H9 (cell line): ENCODE measurements around the gene STXBP5L. TPM values are rescaled to one million over a fixed set of nuclear protein-coding genes. Genes with fewer than 3 reads are reported as not detected.
A peak's percentile ranks its signal among the peaks of the same experiment; 100 is the strongest.

Experiments used
- DNase-seq: peaks from one replicate; pipeline ENCODE4 v3.0.0-alpha.2; 2017
- H2AFZ ChIP-seq: one replicate; pipeline ENCODE4 v1.6.1; 2013; ENCODE audit warnings: mild to moderate bottlenecking, low read length, control low read depth, moderate library complexity
- H2AK5ac ChIP-seq: 2 replicates; pipeline ENCODE4 v1.6.1; 2013; ENCODE audit warnings: low read length, control low read depth, mixed read lengths; ENCODE audit not compliant: insufficient read length
- H2BK120ac ChIP-seq: one replicate; pipeline ENCODE4 v1.6.1; 2013; ENCODE audit warnings: low read depth, mild to moderate bottlenecking, low read length, control low read depth, inconsistent platforms; ENCODE audit not compliant: poor library complexity, severe bottlenecking
- H2BK12ac ChIP-seq: 2 replicates; pipeline ENCODE4 v1.6.1; 2013; ENCODE audit warnings: low read length, control low read depth, mixed read lengths, low read depth; ENCODE audit not compliant: insufficient read length
- H2BK15ac ChIP-seq: 2 replicates; pipeline ENCODE4 v1.6.1; 2013; ENCODE audit warnings: low read depth, low read length, control low read depth
- H2BK20ac ChIP-seq: one replicate; pipeline ENCODE4 v1.6.1; 2013; ENCODE audit warnings: low read depth, mild to moderate bottlenecking, low read length, control low read depth, inconsistent platforms; ENCODE audit not compliant: poor library complexity, severe bottlenecking
- H2BK5ac ChIP-seq: 2 replicates; pipeline ENCODE4 v1.6.1; 2013; ENCODE audit warnings: low read length, control low read depth, mixed read lengths; ENCODE audit not compliant: insufficient read length
- H3K14ac ChIP-seq: 2 replicates; pipeline ENCODE4 v1.6.1; 2013; ENCODE audit warnings: low read length, control low read depth; ENCODE audit not compliant: insufficient read depth
- H3K18ac ChIP-seq: 2 replicates; pipeline ENCODE4 v1.6.1; 2013; ENCODE audit warnings: low read depth, mild to moderate bottlenecking, mixed read lengths, low read length, control low read depth; ENCODE audit not compliant: insufficient read length
- H3K23ac ChIP-seq: 2 replicates; pipeline ENCODE4 v1.6.1; 2013; ENCODE audit warnings: low read length, control low read depth, mixed read lengths, low read depth; ENCODE audit not compliant: insufficient read length
- H3K23me2 ChIP-seq: 2 replicates; pipeline ENCODE4 v1.6.1; 2013; ENCODE audit warnings: low read depth, mild to moderate bottlenecking, mixed read lengths, low read length, control low read depth; ENCODE audit not compliant: insufficient read length, poor library complexity, severe bottlenecking
- H3K27ac ChIP-seq: 2 replicates; pipeline ENCODE4 v1.5.1; 2013; ENCODE audit warnings: low read length, control low read depth, mixed read lengths, low read depth; ENCODE audit not compliant: insufficient read length
- H3K27me3 ChIP-seq: 2 replicates; pipeline ENCODE4 v1.6.1; 2013; ENCODE audit warnings: low read length, control low read depth, inconsistent platforms; ENCODE audit not compliant: insufficient read depth
- H3K4ac ChIP-seq: 2 replicates; pipeline ENCODE4 v1.6.1; 2013; ENCODE audit warnings: low read depth, mild to moderate bottlenecking, control low read depth, inconsistent platforms, low read length, moderate library complexity
- H3K4me1 ChIP-seq: 2 replicates; pipeline ENCODE4 v1.6.1; 2013; ENCODE audit warnings: low read length, control low read depth, inconsistent platforms; ENCODE audit not compliant: insufficient read depth
- H3K4me2 ChIP-seq: 2 replicates; pipeline ENCODE4 v1.6.1; 2013; ENCODE audit warnings: low read length, control low read depth, mixed read lengths; ENCODE audit not compliant: insufficient read length, insufficient read depth
- H3K56ac ChIP-seq: 2 replicates; pipeline ENCODE4 v1.6.1; 2013; ENCODE audit warnings: low read depth, mild to moderate bottlenecking, mixed read lengths, low read length, control low read depth; ENCODE audit not compliant: insufficient read length
- H3K79me1 ChIP-seq: 2 replicates; pipeline ENCODE4 v1.6.1; 2013; ENCODE audit warnings: low read depth, mild to moderate bottlenecking, moderate library complexity, low read length, control low read depth, inconsistent platforms; ENCODE audit not compliant: insufficient read depth, poor library complexity, severe bottlenecking
- H3K79me2 ChIP-seq: 2 replicates; pipeline ENCODE4 v1.6.1; 2013; ENCODE audit warnings: low read length, control low read depth, inconsistent platforms; ENCODE audit not compliant: insufficient read depth
- H3K9ac ChIP-seq: 2 replicates; pipeline ENCODE4 v1.6.1; 2013; ENCODE audit warnings: low read length, control low read depth, mixed read lengths; ENCODE audit not compliant: insufficient read length; ENCODE audit errors: extremely low read depth
- H3K9me3 ChIP-seq: one replicate; pipeline ENCODE4 v1.6.1; 2013; ENCODE audit warnings: low read depth, low read length, inconsistent platforms; ENCODE audit not compliant: control insufficient read depth
- H3T11ph ChIP-seq: one replicate; pipeline ENCODE4 v1.6.1; 2013; ENCODE audit warnings: mild to moderate bottlenecking, low read length, control low read depth, inconsistent platforms
- H4K20me1 ChIP-seq: one replicate; pipeline ENCODE4 v1.6.1; 2013; ENCODE audit not compliant: control insufficient read depth, insufficient read length, insufficient read depth
- H4K5ac ChIP-seq: 2 replicates; pipeline ENCODE4 v1.6.1; 2013; ENCODE audit warnings: low read depth, mild to moderate bottlenecking, mixed read lengths, low read length, control low read depth; ENCODE audit not compliant: insufficient read length
- H4K8ac ChIP-seq: replicated peaks from 2 replicates; pipeline ENCODE4 v1.6.1; 2013; ENCODE audit warnings: low read length, control low read depth, mixed read lengths, low read depth; ENCODE audit not compliant: insufficient read length
- H4K91ac ChIP-seq: 2 replicates; pipeline ENCODE4 v1.6.1; 2013; ENCODE audit warnings: low read depth, mild to moderate bottlenecking, moderate library complexity, mixed read lengths, low read length, control low read depth; ENCODE audit not compliant: insufficient read length
- H3K27ac Mint-ChIP-seq, 3 experiments: 2 replicates in 2 of 3; 3 replicates in 1 of 3; pipeline ENCODE4 v1.8.0; 2020 to 2021; ENCODE audit warnings: mixed read lengths in 3 of 3, mild to moderate bottlenecking in 1 of 3, moderate library complexity in 1 of 3
- H3K27me3 Mint-ChIP-seq: 2 replicates; pipeline ENCODE4 v1.8.0; 2021; ENCODE audit warnings: low read depth, mild to moderate bottlenecking, moderate library complexity, mixed read lengths
- H3K36me3 Mint-ChIP-seq, 3 experiments: 2 replicates in 2 of 3; 3 replicates in 1 of 3; pipeline ENCODE4 v1.8.0; 2020 to 2021; ENCODE audit warnings: low read depth in 3 of 3, mixed read lengths in 3 of 3; ENCODE audit not compliant: insufficient read depth in 1 of 3
- H3K4me1 Mint-ChIP-seq, 2 experiments: 2 replicates each; pipeline ENCODE4 v1.8.0; 2020; ENCODE audit warnings: mixed read lengths in 2 of 2
- H3K4me3 Mint-ChIP-seq, 2 experiments: 2 replicates in 1 of 2; 3 replicates in 1 of 2; pipeline ENCODE4 v1.8.0; 2020 to 2021; ENCODE audit warnings: mild to moderate bottlenecking in 2 of 2, mixed read lengths in 2 of 2, moderate library complexity in 1 of 2
- H3K9me3 Mint-ChIP-seq, 2 experiments: 2 replicates in 1 of 2; 3 replicates in 1 of 2; pipeline ENCODE4 v1.8.0; 2020; ENCODE audit warnings: mild to moderate bottlenecking in 2 of 2, mixed read lengths in 2 of 2, moderate library complexity in 1 of 2
- CTCF ChIP-seq: fragments of 200-600 bp; sonication (generic); conservative IDR thresholded peaks from 3 replicates; pipeline ENCODE4 v1.8.0; 2021; ENCODE audit warnings: antibody characterized with exemption, mild to moderate bottlenecking
- WGBS: extraction: QIAGEN DNeasy Blood & Tissue Kit; methylation state at CpG from one replicate; pipeline ENCODE4 v1.1.7; 2013; ENCODE audit warnings: missing lambda C conversion rate, low lambda C conversion rate, mixed read lengths; ENCODE audit not compliant: insufficient read length; ENCODE audit errors: extremely low coverage; 5-methylcytosine and 5-hydroxymethylcytosine counted together
- total RNA-seq: library from RNA; stranded (reverse); gene quantifications from 2 replicates; pipeline ENCODE4 v1.2.1, GENCODE V29; 2021

STXBP5L gene
- total RNA-seq, 1 experiment from 2014 or later: 4.7 TPM

- Histone ChIP-seq H2BK12ac (no peak overlapping the region), H3K23me2 (no peaks in the 10 kb centered on the region), H4K20me1 (no peaks in the 10 kb centered on the region), H3K79me1 (no peaks in the 10 kb centered on the region), H2AK5ac (no peak overlapping the region), H4K91ac (no peak overlapping the region), H2BK5ac (no peak overlapping the region), H3K18ac (no peak overlapping the region), H3K14ac (no peak overlapping the region), H3K9ac (no peak overlapping the region), H3K79me2 (no peaks in the 10 kb centered on the region), H2AFZ (no peak overlapping the region), H3K27me3 (no peaks in the 10 kb centered on the region), H3K56ac (no peak overlapping the region), H2BK15ac (no peak overlapping the region), H3K9me3 (no peaks in the 10 kb centered on the region), H3T11ph (no peak overlapping the region), H2BK120ac (no peak overlapping the region), H4K8ac (no peak overlapping the region), H2BK20ac (no peak overlapping the region), H3K23ac (no peak overlapping the region), H4K5ac (no peak overlapping the region), H3K4me1 (no peaks in the 10 kb centered on the region), H3K4ac (no peak overlapping the region), H3K4me2 (no peak overlapping the region), H3K27ac (no peak overlapping the region)
- Mint-ChIP-seq H3K27ac (peak overlapping the region in 2 of 3 experiments; percentile 5 to 25; a peak in 4 of 7 replicates), H3K36me3 (peaks cover 4 to 7% (median 7%) of the 10 kb centered on the region in 3 experiments; a peak in 5 of 7 replicates), H3K27me3 (no peaks in the 10 kb centered on the region), H3K4me1 (peaks cover 33 to 34% of the 10 kb centered on the region in 2 experiments), H3K4me3 (no peak overlapping the region), H3K9me3 (no peaks in the 10 kb centered on the region)
- DNase-seq: no peak
- peak; percentile 53; the same call in 2 of the 3 replicates for TF ChIP-seq CTCF
- WGBS: no CpG with 5 or more reads among the region's 4 CpGs
Observed at GRCh38 chr3:121152573-121152972, 244.6 kb downstream of the STXBP5L start.
